Colon (tissue), 2 donors: ENCODE measurements around the gene KRT72.
"Not testable (repeated sequence)": the region's sequence is repeated elsewhere in the genome, so short reads cannot be mapped to it uniquely, and the experiment has no call there.

Source experiments
- FAIRE-seq: peaks from 2 replicates; lab custom pipeline; 2012; peaks lifted over from hg19 to GRCh38; lab: Jason Lieb, UNC
- donor health status: control.
- donor health status: control.

Gene KRT72

DNA sequence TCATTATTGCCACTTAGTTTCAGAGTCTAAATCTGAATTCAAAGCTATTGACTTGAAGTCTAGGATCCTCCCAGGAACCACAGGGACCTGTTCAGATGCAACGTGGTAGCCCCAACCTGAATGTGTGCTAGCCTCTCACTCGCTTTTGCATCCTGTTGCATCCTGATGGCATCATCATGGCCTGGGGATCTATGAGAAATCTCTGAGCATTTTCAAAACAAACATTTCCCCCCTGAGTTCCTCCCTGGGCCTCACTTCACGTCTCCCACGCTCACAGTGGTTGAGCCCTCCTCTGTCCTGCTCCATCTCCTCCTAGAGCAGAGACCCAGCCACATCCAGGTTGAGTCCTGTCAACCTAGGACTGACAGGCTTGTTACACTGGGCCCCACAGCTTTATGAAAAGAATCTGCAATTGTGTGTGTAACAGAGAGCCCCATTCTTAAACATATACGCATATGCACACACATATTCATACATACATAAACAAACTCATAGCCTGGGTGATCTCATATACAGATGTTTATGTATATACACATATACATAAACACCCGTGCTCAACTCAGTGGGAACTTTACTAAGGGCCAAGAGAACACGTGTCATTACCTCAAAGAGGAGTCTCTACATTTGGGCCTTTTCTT, 5.4 kb upstream of the KRT72 start:
- FAIRE-seq: no peak

DNA sequence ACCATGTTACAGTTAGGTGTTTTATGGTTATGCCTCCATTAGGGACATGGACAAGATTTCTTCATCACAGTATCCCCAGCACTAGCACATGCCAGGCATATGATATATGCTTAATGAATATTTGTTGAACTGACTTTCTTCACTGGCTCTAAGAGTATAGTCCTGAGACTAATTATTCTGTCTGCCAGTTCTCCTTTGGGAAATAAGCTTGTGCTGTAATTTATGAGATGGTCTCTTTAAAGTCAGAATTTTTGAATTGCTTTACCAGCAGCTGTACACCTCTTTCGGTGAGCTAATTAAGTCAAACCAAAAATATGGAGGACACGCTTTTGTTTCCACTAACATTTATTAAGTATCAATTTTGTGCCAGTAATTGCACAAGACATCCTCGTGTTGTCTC, 4.8 kb upstream of the KRT72 start:
- no peak for FAIRE-seq

DNA sequence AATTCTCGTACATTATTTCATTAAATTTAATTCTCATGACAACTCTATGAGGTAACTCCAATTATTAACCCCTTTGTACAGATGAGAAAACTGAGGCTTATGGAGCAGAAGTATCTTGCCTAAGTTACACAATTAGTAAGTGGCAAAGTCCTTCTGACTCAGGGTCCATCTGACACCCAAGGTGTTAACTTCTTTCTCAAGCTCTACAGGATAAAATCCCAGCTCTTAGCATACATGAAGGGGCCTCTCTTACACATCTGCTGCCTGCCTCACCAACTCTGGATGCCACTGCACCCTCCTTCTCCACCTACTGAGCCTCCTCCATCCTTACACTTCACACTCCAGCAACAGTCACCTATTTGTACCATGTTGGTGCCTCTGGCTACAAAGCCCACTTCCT, 4.3 kb upstream of the KRT72 start:
- no peak for FAIRE-seq

DNA sequence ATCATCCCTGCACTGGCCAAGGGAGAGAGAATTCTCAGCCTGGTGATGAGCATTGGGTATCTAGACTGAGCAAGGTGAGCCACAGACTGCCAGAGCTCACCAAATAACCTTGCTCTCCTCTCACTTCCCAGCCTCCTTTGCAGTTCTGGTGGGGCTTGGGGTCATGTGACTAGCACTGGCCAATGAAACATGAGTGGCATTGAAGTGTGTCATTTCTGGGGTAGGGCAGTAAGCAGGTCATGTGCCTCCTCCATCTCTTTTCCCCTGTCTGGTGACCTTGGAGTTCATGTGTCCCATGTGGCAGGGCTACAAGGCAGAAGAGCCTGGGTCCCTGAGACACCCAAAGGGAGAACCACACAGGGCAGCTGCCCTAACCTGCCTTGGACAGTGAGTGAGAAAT, 3.6 kb upstream of the KRT72 start:
- FAIRE-seq: no peak

DNA sequence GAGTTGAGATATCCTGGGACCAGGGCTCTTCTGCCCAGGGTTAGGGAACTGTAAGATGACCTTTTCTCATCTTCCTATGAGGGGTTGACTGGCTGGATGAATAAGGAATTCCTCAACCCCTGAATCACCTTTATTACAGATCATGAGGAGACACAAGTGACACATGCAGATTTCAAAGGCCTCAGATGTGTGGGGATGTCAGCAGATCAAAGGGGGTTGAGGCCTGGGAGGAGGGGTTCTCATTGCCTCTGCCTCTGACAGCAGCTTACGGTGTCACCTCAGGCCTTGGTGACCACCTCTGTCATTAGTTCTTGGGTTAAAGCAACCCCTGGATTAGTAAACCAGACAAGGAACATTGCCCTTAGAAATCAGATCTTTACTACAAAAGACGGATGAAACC, 2.1 kb upstream of the KRT72 start:
- no peak for FAIRE-seq

DNA sequence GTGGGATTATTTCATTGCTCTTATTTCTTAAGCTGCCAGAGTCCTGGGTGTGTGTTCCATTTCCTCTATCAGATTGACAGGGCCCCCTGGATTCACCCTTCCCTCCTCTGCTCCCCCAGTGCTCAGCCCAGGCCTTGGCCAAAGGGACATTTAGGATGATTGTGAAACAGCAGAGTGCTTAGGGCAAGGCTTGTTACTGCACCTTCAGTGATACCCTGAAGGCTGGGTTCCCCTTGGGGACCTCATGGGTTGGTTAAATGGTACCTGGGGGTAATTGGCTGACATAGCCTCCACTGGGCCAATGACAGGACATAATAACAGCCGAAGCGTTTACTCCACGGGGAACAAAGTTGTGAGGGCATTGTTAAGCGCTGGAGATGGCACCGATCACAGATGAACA, 1.3 kb upstream of the KRT72 start:
- FAIRE-seq: no peak

DNA sequence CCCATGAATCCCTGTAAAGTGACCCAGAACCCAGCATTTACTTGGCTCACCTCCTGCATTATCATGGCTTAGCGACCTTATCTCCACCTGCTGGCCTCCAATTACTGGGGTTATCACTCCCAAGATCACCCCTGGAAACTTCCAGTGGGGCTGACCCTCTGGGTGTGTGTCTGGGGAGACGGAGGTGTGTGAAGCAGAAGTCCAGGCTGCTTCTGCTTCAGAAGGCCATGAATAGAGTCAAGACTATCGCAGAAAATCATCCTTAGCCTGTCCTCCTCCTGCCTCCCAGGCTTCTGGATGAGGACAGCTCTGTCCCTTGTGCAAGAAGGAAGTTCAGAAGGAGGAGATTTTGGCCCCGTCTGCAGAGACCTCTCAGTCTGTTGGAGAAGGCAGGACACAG, 408 bp upstream of the KRT72 start:
- no peak for FAIRE-seq

DNA sequence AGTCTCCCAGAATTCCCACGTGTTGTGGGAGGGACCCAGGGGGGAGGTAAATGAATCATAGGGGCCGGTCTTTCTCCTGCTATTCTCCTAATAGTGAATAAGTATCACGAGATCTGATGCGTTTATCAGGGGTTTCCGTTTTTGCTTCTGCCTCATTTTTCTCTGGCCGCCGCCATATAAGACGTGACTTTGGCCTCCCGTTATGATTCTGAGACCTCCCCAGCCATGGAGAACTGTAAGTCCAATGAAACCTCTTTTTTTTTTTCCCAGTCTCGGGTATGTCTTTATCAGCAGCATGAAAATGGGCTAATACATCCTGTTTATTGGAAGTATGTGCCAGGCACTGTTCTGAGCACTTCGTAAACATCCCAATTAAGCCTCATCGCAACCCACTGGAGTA, 788 bp downstream of the KRT72 start:
- FAIRE-seq: no peak

DNA sequence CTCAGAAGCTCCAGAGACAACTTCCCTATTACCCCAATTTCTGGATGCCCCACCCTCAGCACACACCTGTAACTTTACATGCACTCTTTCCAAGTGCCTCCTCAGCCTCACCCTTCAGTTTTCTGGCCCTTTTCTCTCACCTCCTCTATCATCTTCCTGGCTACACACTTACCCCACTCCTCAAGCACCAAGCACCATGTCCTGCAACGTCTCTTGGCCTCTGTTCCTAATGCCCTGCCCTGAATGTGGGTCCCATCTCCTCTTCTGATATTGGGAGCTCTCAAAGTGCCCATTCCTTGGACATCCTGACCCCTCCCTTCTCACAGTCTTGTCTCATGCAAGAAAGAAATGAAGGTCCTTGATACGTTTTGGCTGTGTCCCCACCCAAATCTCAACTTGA, 1.2 kb downstream of the KRT72 start:
- no peak for FAIRE-seq

DNA sequence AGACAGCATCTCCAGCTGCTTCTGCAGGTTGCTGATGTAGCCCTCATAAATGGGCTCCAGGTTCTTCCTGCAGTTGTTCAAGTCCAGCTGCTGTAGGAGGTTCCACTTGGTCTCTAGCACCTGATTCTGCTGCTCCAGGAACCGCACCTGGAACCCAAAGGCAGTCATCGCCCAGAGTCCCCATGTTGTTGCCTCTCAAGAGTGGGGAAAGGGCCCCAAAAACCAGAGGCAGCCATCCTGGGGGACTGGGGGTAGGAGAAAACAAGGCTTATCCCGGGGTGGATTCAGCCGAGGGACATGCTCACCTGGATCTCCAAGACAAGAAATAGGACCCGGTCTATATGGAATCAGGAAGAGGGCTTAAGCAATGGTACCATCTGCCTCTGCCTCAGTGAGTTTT, 2.3 kb downstream of the KRT72 start:
- no peak for FAIRE-seq

DNA sequence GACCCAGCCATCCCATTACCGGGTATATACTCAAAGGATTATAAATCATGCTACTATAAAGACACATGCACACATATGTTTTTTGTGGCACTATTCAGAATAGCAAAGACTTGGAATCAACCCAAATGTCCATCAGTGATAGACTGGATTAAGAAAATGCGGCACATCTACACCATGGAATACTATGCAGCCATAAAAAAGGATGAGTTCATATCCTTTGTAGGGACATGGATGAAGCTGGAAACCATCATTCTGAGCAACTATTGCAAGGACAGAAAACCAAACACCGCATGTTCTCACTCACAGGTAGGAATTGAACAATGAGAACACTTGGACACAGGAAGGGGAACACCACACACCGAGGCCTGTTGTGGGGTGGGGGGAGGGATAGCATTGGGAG, 7.0 kb downstream of the KRT72 start:
- not testable (repeated sequence) for FAIRE-seq

DNA sequence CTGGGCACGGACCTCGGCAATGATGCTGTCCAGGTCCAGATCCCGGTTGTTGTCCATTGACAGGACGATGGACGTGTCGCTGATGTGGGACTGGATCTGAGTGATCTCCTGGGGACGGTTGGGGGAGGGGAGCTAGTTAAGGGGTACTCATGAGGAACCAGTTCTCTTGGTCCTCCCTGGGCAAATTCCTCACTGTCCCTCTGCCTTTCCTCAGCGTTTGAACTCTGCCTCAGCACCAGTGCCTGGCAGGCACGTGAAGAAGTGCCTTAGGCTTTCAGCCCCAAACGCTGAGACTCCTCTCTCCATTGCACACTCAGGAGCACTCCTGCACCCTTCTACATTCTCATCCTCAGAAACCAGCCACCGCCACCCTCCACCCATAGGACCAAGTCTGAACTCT, 9.7 kb downstream of the KRT72 start:
- no peak for FAIRE-seq

DNA sequence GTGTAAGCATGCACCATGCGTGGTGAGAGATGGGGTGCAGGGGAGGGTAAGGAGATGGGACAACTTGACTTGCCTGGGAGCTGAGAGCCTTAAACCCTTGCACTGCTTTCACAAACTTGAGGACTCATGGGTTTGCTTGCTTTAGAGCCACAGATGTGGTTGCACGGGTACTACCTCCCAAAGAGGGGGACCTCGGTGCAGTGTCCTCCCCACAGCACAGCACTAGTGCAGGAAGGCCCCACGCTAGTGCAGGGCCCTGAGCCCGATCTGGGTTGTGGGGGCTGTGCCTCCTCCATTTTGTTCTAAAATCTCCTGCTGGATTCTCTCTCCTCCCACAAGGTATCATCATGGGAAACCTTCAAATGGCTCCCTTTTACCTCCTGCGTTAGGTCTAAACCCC, 11.2 kb downstream of the KRT72 start:
- no peak for FAIRE-seq

DNA sequence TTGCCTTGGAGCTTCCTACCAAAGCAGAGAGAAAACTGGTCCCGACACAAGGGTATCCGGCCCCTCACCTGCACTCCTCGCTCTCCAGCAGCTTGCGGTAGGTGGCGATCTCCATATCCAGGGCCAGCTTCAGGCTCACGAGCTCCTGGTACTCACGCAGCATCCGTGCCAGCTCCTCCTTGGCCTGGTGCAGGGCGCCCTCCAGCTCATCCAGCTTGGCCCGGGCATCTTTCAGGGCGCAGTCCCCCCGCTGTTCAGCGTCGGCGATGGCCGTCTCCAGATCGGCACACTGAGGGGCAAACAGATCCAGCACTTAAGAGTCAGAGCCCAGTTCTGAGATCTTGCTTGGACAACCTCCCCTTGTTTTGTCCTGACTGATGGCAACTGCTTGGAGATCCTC, 13.7 kb downstream of the KRT72 start:
- no peak for FAIRE-seq

DNA sequence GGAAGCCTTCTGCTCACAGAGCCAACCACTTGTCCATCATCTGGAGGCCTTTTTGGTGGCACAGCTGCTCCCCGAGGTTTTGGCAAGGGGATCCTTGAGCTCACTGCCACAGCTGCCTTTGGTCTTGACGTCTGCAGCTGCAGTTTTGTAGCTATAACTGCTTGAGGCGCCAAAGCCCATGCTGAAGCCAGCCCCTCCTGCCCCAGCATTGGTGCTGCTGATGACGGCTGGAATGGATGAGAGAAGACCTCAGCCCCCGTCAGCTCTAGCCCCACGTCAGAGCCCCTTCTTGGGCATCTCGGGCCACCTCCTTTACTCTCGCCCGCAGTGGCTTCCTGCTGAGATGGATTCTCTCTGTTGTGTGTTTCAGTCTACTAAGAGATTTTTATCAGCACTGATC, 15.3 kb downstream of the KRT72 start:
- FAIRE-seq: no peak

DNA sequence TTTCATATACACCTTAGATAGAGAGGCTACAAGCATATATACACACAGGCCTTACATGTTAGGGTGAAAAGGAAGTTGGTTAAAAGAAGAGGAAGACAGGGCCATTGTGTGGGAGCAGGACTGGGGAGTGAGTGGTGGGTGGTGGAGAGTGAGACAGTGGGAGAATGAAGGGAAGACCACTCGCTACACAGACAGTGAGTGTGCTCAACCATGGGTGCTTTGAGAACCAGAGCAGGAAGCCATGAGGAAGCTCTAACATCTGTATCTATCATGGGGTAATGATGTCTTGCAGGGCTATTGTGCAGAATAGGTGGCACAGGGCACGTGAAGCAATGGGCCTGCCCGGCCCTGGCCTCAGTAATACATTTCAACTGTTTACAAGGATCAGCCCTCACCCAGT, 16.2 kb downstream of the KRT72 start:
- no peak for FAIRE-seq

DNA sequence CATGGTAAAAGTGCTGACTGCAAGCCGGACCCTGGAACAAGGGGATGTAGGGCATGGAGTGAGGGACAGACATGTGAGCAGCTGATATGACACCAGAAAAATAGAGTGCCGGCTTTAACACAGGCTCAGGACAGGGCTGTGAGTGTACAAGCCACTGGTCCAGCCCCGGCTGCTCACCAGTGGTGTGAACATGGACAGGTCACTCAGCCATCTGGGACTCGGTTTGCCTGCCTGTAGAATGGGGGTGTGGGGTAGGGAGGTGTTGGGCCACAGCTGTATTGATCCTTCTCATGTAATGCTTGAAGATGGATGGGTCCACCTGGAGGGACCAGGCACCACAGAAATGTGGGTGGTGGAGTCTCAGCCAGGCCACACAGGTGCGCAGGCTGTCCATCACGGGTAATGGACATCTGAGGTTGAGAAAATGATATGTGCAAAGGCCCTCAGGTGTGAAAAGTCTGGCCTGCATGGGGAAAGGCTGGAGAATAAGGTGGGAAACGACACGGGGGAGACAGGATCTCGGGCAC, 17.0 kb downstream of the KRT72 start:
- FAIRE-seq: no peak

DNA sequence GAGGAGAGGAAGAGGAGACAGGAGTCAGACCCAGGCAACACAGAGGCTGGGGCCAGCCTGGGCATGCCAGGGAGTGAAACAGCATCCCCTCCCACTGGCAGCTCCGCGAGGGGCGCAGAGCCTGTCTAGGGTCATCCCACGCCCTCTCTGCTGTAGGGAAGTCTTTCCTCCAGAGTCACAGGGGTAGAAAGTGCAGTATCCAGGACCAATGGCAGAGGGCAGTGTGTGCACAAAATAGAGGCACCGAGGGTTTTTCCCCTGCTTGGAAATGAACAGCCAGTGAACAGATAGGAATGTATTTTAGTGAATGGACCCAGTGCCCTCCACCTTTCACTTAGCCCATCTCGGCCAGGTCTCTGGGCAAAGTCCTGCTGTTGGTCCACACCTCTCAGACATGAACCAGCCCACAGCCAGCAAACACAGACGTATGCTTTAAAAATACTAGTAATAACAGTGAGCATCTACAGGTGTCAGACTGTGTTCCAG, 18.2 kb downstream of the KRT72 start:
- FAIRE-seq: no peak

DNA sequence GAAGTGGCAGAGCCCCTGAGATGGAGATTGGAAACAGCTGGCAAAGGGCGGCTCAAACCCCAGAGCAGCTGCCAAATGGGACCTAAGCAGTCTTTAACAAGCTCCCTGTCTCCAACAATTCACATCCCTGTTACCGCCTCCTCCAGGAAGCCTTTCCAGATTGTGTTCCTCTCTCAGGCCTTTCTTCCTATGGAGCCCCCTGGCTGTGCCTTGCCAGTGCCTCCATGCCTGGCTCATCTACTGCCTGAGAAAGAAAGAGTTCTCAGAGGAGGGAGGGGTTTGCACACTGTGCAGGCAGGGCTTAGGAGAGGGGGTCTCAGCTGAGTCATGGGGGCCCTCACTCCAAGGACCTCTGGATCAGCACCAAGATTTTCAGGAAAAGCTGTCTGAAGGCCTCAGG, 18.8 kb downstream of the KRT72 start:
- FAIRE-seq: no peak

DNA sequence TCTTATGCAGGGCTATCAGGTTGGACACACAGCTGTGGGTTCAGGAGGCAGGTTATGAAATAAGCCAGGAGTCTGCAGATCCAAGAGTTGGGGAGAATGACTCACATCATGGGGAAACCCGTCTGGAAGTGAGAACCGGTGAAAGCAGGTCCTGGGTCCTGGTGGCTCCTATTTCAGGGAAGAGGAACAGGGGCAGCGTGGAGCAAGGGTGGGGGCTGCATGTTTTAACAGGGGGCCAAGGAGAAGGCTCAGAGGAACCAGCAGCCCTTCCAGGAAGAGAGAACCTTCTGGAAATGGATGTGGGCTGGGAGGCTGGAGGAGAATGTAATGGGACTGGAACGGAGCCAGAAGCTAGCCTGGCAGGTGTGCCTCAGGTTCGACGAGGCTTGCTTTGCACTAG, 19.8 kb downstream of the KRT72 start:
- FAIRE-seq: no peak

DNA sequence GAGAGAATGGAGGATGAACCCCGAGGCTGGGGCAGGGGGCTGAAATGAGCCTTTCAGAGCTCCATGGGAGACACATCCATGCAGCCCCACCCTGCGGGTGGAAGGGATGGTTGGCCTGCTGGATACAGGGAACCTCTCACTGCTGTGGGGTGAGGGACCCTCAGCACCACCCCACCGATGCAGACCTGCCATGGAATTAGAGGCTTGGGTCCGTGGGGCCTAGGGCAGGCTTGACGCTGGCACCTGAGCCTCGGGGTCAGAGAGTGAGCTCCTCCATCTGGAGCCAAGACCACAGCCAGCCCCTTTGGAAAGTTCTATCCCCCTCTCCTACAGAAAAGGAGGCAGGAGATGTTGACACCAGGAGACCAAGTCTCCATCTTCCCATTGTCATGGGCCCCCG, 20.2 kb downstream of the KRT72 start:
- FAIRE-seq: no peak

DNA sequence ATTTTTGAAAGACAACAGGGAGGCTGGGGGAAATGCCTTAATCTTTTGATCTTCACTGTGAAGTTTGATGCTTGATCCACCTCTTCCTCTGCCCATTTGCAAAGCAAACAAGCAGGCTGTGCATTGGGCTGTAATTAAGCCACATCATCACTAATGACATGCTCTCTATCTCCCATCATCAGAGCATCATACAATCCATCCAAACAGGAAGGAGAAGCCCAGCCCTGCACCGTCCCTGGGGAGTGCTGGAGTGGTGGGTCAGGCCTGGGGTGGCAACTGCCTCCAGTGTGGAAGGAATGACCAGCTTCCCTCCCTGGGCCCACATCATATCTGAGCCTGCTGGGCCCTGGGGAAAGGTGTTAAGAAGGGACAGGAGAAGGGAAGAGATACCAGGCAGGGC, 20.8 kb downstream of the KRT72 start:
- no peak for FAIRE-seq

DNA sequence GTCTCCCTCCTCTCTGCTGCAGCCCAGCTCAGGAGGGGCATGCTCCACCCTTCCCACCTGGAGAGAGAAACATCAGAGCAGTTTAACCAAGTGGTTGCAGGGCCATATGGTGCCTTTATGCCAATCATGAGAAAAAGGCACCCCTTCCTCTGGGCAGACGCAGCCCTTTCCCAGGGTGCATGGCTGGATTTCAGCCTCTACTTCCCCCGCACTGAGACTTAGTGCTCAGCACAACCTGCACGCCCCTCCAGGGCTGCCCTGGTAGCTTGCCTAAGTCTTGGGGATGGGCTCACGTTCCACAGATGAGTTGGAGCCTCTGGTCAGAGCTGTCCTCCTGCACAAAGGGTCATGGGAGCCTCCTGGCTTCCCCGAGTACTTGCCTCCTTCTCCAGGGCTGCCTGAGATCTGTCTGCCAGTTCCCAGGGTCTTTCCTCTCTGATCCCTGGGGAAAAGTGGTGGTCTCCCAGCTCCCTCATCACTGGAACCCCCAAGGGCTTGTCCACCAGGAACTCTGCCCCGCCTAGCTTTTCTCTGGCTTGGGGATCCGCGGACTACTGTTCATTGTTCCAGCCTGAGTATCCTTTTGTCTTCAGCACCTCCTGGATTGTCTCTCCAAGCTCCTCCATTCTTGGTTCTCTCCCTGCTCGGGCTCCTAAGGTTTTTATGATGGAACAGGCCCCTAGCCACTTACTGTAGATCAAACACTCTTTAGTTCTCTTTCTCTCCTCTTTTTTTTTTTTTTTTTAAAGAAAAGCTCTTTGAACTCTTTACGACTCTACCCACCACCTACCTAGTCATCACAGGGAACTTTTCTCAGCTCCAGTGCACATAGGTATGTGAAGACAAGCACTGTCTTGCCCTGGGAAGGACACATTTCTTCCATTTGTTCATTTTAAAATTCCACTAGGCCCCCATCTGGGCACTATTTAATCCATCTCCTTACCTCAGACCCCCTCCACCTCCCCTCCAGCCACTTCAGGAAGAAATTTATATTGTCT, 21.5 kb downstream of the KRT72 start:
- FAIRE-seq: no peak
